HTERT RPE-1 (cell line): Measurements from ENCODE around the gene GNAS.
"Not testable (repeated sequence)": the region's sequence is repeated elsewhere in the genome, so short reads cannot be mapped to it uniquely, and the experiment has no call there.

Experiments used
- in situ Hi-C: fragments of 300-500 bp; cut with MboI; formaldehyde crosslinking; loops from 4 replicates; pipeline ENCODE4 v1.14.3; 2020; ENCODE audit warnings: low sequenced_read_pairs

Gene GNAS

GRCh38 chr20:58828136-58828535 lies 24.4 kb upstream of the GNAS start:
- in situ Hi-C loops = no loop called here

DNA sequence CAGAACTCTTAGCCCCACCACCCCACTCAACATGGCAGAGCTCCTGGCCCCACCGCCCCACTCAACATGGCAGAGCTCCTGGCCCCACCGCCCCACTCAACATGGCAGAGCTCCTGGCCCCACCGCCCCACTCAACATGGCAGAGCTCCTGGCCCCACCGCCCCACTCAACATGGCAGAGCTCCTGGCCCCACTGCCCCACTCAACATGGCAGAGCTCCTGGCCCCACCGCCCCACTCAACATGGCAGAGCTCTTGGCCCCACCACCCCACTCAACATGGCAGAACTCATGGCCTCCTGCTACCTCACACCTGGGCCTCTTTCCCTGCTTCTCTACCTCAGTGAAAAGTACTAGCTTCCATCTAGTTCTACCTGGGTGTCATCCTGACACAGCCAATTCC lies 23.7 kb upstream of the GNAS start:
- in situ Hi-C loops = not testable (repeated sequence)

- in situ Hi-C loops = no loop called here
Measured at GRCh38 chr20:58829531-58829941, 23.0 kb upstream of the GNAS start.

DNA sequence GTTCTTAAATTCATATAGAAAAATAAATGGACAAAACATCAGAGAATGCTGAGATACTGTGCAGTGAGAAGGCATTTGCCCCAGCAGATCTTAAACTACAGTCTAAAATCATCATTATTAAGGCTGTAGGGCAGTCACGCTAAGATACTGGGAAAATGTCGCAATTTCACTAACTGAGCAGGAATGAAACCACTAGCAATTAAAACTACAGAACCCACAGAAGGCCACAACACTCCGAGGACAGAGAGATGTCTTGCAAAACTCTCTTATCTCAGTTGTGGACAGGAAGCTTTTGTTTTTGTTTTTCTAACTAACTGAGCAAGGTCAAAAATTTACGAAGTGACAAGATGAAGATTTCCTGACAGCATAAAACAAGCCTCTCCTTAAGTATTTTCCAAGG lies 20.1 kb upstream of the GNAS start:
- in situ Hi-C loops = no loop called here

- in situ Hi-C loops = no loop called here
Measured at GRCh38 chr20:58833921-58834320, 18.6 kb upstream of the GNAS start.

DNA sequence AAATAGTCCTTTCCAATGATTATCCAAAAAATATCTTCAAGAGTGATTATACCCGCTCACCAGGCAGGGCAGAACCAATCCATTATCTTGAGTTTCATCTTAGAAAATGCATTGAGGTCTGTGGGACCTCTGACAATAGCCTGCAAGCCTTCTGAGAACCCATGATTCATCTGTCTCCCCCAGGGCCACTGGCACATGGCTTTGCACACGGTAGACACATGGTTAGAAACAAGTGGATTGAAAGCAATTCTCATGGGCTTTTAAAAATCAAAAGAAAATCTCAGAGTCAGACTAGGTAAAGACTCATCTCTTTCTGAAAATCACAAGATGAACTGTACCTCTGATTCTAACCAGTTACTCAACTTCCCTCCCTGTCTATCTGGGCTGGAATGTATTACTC lies 17.3 kb upstream of the GNAS start:
- in situ Hi-C loops = no loop called here

DNA sequence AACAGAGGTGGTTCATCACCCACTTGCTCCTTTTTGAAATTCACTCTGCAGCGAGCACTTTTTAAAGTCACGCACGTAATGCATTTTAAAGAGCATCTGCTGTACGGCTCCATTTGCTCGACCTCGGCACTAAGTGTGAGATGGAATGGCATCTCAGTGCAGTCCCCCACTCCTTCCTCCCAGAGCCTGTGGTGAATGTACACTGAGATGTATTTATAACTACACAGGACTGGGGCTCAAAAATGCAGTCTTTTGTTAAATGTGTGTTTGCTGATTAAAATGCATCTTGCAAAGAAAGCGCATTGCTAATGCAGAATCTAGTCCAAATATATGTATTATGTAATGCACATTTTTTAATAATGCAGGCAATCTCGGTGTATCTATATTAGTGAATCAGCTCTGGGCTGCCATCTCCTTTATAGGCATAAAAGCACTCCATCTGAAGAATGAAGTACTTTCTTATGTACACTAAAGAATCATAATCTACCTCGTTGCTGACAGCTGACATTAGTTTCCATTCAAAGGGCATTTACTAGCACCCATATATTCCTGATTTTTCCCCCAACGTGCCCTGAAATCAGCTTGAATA lies 15.8 kb upstream of the GNAS start:
- in situ Hi-C loops = no loop called here

DNA sequence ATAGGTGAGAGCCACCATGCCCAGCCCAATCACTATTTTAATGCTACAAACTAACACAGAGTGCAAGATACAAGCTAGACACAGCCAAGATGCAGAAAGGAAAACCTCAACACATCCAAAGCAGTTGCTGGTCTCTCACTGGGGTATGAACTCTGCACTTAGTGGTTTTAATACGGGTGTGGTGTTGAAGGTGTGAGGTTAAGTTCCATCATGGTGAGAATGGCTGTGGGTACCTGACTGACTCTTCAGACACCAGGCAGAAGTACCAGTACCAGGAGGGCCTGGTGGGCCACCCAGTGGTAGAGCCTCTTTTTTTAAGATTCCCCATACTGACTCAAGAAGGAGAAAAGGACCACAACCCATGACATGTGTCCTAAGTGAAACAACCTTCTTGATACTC lies 14.8 kb upstream of the GNAS start:
- in situ Hi-C loops = no loop called here

DNA sequence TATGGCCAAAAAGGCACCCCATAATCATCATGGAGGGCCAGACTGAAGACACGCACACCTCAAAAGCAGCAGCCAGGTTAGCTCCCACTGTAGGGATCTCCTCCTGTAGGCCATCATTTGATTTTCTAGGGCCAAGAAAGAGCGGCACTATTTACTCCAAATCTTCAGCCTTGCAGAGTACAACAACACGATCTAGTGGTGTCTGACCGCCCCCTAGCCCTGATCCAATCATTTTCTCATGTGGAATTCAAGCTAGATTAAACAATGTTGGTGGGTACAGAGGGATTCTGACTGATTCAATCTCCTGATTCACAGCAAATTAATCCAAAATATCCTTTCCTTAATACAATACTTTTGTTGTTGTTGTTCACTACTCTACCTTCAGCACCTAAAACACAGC lies 14.3 kb upstream of the GNAS start:
- in situ Hi-C loops = no loop called here

DNA sequence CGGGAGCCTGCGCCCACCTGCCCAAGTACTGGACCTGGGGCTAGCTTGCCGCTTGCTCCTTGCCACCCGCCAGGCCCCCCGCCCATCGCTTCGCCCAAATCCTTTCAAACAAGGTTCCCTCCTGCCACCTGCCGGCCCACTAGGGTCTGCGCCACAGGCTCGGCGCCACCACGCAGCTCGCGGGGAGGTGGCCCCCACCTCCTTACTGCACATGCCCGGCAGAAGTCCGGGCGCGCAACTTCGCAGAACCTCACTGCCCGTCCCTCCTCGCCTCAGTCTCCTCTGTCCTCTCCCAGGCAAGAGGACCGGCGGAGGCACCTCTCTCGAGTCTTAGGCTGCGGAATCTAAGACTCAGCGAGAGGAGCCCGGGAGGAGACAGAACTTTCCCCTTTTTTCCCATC lies 13.0 kb upstream of the GNAS start:
- in situ Hi-C loops = no loop called here

- in situ Hi-C loops = no loop called here
Measured at GRCh38 chr20:58839991-58840747, 12.3 kb upstream of the GNAS start.

DNA sequence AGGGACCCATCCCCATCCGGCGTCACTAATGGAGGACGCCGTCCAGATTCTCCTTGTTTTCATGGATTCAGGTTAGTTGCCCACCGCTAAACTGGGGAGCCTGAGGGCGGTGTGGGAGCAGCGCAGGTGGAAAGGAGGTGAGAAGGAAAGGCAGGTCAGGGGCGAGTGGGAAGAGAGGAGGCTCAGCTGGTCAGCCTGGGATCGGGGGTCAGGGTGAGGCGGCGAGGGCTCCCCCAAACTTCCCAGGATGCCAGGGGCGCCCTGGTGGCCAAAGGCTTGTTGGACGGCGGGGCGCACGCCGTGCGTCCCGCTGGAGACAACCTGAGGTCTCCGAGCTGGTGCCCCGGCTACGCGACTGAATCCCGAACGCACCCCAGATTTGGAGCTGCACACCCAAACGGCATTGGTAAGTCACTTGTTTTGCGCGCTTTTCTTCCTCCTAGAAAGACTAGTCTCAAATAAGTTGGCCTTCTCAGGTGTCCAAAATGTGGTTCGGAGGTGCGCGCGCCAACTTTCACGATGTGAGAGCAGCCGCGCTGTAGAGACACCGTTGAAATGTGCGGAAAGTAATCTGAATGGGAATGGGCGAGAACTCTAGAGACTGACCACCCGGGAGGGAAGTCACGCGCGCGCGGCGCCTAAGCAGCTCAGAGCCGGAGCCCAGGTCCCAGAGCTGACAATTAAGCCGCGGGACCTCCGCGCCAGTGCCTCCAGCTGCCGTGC lies 11.5 kb upstream of the GNAS start:
- in situ Hi-C loops = no loop called here

DNA sequence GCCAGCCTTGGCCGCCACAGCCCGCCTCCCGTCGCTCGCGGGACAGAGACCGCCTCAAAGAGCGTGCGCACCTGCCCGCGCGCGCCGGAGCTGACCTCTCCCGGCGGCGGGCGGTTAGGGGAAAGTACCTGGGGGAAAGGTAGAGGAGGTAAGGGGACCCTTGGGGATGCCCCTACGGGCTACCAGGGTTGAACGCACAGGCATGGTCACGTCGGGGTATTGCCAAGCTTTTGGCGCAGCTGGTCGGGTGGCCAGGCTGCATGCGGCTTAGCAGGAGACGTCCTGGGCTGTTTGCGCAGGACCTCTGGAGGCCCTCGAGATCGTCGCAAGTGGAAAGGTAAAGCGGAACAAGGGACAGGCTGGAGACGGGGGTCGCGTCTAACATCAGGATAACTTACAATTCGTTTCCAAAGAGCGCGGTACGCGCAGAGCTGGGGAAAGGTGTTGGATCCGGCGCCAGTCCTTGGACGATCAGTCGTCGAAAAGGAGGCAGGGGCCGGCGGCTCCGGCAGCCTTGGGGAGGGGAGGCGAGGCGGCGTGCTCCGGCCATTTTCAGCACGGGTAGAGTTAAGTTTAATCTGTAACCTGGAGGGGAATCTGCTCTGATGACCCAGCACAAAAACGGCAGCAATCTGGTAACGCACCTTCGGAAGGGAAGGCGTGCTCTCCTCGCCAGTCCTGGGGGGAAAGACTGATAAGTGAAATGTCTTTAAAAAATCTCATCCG lies 10.8 kb upstream of the GNAS start:
- in situ Hi-C loops = no loop called here

DNA sequence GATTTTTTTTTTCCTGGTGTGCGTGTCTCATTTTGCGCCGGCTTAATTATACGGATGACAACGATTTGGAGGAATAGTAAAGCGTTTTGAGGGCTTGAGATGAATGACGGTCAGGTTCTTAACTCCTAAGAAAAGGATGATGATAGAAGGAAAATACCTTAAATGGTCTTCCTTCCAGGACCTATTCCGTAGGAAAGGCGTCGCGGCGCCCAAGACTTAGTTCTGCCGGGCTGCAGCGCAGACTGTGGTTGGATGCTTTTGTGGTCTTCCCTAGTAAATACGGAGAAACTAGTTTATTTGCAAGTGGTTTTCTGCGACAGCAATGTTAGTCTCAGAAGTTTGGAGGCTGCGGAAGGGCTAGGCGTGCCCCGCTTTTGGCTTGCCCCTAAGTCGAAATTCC lies 10.2 kb upstream of the GNAS start:
- in situ Hi-C loops = no loop called here

DNA sequence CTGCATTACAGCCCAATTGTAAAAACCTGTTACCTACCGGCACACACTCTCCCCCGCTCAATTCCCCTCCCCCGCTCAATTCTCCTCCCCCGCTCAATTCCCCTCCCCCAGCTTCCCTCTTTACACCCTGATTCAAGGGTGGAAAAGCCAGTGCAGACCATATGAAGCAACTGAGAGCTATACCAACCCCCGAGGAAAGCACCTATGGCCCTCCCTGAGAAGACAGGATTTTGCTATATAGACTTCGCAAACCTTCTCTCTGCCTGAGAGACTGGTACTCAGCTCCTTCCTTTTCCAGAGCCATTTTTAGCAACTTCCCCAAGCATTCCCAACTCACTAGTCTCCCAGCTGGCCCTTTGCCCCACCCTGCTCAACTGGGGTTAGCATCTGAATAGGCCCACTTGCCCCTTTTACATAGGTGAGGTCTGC lies 9.4 kb upstream of the GNAS start:
- in situ Hi-C loops = no loop called here

DNA sequence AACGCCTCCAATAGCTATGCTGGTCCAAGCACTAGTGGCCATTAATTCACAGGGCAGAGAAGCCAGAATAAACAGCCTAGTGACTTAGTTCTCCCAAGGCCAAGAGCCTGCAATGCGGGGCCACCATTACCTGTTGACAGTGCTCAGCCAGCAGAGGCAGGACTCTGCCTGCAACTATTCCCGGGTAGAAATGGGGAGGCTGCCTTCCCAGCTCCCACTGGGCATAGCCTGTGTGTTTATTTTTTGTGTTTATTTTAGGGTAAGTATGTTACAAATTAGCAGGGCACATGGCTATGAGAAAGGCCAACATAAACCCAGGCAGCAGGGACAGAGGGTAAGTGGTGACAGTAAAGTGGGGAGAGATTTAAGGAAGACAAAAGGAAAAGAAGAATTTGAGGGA lies 6.8 kb upstream of the GNAS start:
- in situ Hi-C loops = no loop called here

DNA sequence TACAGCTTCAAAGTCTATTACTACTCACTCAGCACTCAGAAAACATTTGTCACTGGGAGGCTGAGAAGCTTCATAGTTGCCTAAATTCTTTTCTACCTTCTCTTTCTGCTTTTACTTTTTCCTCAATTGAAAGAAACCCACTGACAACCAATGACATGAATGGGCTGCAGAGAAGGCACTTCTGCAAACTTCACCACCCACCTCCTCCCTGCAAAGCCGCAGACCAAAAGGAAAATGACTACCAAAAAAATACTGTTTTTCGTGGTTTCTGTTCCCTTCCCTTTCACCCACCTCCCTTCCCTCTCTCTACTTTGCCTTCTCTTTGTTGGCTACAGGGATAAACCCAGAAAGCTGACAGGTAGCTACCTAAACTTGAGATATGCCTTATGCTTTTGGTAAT lies 5.1 kb upstream of the GNAS start:
- in situ Hi-C loops = no loop called here

- in situ Hi-C loops = no loop called here
Measured at GRCh38 chr20:58850693-58851174, 1.8 kb upstream of the GNAS start, which contains the start of gene GNAS-AS1. Gene GNAS-AS1 (minus strand): TSS chr20:58850902.

DNA sequence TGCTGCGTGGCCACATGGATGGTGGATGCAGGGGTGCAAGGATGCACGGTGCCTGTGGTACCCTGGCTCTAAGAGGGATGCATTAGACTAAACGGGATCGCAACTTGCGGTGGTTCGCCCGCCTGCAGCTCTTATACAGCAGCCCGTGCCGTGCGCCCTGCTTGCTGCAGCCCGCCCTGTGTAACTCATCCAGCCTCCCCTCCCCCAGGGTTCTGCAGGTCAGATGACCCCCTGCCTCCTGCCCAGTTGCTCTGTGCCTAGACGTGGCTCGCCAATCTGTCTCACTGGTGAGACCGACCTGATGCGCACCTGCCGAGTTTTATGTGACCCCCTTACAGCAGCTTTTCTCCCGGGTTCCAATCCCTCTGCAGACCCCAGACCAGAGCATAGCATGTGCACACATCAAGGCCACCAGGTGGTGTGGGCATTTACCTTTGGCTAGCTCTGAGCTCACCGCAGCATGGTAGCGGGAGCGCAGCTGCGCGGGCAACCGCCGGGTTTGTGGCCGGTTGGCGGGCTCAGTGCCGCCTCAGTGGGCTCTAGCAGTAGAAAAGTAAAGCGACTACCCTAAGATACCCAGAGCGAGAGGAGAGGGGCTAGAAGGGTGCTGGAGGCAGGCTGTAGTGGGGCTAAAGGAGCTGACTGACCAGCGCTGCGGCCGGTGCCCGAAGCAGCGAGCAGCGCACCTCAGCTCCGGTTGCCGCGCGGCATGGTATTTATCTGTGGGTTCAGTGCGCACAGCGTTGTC lies 1.1 kb upstream of the GNAS start:
- in situ Hi-C loops = no loop called here

GRCh38 chr20:58851969-58852458 lies 502 bp upstream of the GNAS start:
- in situ Hi-C loops = no loop called here
